ENCODE results near the gene RHBDL1. TPM values are rescaled to one million over a fixed set of nuclear protein-coding genes. Genes with fewer than 3 reads are reported as not detected.
A peak's percentile ranks its signal among the peaks of the same experiment; 100 is the strongest.

RHBDL1 gene
- total RNA-seq, 1 experiment from 2014 or later: 1.1 TPM

DNA sequence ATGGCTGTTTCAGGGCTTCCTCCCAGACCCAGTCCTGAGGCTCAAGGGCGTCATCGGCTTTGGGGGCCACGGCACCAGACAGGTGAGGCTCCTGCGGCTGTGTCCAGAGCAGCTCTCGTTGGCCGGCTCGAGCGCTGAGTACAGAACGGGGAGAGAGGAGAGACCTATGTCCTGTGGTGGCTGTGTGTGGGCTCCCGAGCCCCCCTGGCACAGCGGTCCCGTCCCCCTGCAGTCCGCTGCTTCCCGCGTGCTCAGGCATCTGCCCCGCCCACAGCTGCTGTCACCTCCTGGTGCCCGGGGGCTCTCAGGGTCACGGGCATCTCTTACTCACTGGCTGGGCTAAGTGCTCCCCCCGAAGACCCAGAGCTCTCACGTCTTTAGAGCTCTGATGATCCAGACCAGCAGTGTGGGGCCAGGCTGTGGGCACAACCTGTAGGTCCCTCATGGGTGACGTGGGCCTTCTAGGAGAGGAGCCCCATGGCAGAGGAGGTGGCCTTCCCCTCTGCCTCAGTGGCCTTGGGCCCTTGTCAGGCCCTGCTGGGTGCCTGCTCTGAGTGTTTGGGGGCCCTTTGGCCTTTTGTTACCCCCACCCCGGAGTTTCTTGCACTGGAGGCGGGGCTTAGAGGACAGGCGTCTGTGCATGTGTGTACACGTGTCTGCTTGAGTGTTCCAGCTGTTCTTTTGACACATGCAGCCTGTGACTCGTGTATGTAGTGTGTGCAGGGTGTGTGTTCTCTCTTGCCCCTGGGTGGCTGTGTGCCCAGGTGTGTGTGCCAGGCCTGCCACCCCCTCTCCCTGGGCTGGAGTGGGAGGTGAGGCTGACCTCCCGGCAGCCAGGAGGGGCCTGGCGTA, 22.8 kb upstream of the RHBDL1 start:
- DNase-seq (ENCODE audit: low read depth): no peak

DNA sequence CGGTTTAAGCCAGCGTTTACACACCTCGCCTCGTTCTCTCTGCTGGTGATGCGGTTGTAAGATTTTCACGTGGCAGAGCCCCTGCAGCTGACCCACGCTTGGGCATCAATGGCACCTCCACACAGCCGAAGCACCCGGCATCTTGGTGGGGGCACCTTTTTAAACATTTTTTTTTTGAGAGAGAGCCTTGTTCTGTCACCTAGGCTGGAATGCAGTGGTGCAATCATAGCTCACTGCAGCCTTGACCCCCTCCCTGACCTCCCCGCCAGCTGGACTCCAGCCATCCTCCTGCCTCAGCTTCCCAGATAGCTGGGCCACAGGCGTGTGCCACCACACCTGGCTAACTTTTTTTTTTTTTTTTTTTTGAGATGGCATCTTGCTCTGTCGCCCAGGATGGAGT, 21.4 kb upstream of the RHBDL1 start:
- DNase-seq (ENCODE audit: low read depth): no peak

DNA sequence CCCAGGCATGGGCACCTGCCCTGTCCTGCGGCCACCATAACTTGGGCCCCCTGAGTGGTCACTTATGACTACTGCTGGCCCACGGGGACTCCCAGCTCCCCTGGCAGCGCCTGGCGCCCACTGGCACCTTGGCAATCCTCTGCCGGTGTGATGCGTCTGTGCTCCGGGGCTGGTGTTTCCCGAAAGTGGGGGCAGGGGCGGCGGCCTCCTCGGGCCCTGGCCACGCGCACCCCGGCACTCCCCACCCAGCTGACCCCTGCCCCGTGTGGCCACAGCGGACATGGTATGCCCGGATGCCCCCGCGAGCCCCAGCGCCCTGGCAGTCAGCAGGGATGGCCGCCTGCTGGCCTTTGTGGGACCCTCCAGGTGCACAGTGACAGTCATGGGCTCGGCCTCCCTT, 18.0 kb upstream of the RHBDL1 start:
- DNase-seq (ENCODE audit: low read depth): no peak

DNA sequence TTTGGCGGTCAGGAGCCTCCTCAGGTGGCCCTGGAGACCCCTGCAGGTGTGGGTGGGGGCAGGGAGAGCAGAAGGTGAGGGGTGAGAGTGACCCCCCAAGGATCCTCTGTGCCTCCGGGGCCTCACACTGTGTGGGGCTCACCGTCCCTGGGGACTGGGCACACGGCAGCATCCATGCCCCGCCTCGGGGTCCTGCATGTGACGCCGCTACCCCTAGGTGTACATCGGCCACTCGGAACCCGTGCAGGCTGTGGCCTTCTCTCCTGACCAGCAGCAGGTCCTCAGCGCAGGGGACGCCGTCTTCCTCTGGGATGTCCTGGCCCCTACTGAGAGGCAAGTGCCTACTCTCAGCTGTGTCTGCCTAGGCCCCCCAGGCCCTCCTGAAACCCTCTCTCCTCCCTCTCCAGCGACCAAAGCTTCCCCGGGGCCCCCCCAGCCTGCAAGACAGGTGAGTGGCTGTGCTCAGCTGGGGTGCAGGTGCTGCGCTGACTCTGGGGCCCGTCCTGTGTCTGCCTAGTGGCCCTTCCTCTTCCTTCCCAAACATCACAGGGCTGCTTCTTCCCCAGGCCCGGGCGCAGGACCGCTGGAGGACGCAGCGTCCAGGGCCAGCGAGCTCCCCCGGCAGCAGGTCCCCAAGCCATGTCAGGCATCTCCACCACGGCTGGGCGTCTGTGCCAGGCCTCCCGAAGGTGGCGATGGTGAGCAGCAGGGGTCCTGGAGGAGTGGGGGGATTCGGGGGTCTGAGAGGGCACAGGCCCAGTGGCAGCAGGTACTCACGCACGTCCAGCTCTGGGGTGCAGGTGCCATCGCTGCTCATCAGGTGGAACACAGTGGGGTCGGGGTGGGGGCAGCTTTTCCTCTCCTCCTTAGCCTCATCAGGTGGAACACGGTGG, 16.5 kb upstream of the RHBDL1 start:
- no peak for DNase-seq (ENCODE audit: low read depth)

DNA sequence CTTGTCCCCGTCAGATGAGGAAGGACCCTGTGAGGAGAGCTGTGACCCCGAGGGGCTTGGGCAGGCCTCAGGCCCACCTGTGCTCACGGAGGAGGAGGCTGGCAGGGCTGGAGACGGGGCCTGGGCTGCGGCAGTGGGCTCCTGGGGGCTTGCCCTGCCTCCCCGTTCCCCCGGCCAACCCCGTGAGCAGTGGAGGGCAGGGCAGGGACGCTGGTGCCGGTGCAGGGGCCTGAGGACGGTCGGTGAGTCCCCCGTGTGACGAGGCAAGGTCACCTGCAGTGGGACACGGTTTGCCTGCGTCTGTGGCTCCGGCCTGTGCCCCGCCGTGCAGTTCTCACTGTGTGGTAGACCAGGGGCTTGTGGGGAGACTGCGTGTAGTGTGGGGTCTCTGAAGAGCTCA, 15.9 kb upstream of the RHBDL1 start:
- DNase-seq (ENCODE audit: low read depth): no peak

DNA sequence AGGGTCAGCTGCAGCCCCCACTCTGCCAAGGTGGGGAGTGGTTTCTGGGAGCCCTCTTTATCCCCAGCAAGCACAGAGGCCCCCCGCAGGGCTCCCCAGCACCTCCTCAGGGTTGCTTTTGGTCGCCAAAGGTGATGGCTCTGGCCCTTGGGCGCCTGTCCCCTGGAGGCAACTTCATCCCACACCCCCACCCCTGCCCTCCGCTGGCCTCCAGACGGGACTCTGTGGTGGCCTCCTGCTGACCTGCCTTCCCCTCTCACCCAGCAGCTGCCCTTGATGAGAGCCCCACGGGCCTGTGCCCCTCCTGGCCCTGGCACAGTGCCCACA, 15.4 kb upstream of the RHBDL1 start:
- no peak for DNase-seq (ENCODE audit: low read depth)

DNA sequence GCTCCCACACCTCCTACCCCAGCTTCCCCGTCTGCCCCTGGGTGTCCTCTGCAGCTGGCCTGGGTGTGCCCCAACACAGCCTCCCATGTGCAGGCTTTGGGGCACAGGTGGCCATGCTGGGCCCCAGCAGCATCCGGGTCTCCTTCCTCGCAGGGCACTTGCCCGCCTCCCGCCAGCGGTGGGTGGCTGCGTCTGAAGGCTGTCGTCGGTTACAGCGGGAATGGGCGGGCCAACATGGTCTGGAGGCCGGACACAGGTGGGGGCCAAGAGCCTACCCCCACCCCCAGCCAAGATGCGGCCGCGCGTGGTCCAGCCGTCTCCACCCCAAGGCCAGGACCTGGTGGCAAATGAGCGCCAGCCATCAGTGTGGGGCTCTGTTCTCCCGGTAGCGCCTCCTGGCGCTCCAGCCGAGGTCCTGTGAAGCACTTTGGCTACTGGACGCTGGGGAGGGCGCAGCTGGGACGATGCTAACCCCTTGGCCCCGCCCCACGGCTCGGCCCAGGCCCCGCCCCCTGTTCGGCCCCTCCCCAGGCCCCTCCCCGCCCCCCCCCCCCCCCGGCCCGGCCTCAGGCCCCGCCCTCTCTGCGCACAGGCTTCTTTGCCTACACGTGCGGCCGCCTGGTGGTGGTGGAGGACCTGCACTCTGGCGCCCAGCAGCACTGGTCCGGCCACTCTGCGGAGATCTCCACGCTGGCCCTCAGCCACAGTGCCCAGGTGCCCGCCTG, 14.8 kb upstream of the RHBDL1 start:
- DNase-seq (ENCODE audit: low read depth): no peak

DNA sequence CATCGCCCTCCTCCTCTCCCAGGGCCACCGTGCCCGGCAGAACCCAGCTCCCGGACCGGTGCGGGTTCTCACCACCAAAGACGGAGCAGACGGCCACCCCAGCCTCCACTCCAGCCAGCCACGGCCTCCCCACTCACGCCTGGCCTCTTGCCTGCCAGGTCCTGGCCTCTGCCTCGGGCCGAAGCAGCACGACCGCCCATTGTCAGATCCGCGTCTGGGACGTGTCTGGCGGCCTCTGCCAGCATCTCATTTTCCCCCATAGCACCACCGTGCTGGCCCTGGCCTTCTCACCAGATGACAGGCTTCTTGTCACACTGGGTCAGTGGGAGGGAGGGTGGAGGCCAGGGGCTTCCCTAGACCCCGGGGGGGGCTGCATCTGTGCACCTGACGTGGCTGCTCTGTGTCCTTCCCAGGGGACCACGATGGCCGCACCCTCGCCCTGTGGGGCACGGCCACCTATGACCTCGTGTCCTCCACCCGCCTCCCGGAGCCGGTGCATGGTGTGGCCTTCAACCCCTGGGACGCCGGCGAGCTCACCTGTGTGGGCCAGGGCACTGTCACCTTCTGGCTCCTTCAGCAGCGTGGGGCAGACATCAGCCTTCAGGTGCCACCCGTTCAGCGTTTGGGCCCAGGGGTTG, 14.2 kb upstream of the RHBDL1 start:
- DNase-seq (ENCODE audit: low read depth): no peak

DNA sequence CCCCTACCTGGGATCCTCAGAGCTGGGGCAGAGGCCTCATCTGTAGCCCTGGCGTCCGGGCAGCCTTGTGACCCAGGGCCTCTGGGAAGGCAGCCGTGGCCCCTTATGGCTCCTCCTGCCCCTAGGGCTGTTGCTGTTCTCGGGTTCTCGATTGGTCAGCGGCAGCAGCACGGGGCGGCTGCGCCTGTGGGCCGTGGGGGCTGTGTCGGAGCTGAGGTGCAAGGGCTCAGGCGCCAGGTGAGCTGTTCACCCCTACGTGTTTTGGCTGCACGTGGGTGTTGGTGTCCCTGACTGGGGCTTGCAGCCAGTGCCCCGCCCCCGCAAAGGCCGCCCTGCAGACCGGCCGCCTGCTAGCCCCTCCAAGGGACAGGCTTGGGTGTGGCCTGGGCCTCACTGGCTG, 13.4 kb upstream of the RHBDL1 start:
- no peak for DNase-seq (ENCODE audit: low read depth)

DNA sequence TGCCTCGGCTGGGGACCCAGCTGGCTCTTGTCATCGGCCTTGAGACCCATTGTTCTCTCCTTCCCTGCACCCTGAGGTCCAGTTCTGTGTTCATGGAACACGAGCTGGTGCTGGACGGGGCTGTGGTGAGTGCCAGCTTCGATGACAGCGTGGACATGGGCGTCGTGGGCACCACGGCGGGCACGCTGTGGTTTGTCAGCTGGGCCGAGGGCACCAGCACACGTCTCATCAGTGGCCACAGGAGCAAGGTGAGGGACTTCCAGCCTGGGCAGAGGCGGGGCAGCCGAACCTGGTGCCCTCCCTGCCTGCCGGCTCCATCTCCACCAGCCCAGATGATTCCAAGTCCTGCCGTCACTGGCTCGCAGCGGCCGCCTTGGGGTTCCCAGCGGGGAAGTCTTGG, 12.9 kb upstream of the RHBDL1 start:
- DNase-seq (ENCODE audit: low read depth): no peak

DNA sequence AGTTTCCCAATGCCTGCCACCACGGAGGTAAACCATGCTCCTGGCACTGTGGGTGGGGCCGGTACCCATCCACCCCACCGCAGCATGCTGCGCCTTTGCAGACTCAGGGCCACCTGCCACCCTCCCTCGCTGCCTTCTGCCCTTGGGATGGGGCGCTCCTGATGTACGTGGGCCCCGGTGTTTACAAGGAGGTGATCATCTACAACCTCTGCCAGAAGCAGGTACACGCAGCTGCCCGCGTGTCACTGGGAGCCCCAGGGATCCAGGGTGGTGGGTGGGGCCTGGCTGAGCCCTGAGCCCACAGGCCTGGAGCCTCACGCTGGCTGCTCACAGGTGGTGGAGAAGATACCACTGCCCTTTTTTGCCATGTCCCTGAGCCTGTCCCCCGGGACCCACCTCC, 8.9 kb upstream of the RHBDL1 start:
- DNase-seq (ENCODE audit: low read depth): no peak

DNA sequence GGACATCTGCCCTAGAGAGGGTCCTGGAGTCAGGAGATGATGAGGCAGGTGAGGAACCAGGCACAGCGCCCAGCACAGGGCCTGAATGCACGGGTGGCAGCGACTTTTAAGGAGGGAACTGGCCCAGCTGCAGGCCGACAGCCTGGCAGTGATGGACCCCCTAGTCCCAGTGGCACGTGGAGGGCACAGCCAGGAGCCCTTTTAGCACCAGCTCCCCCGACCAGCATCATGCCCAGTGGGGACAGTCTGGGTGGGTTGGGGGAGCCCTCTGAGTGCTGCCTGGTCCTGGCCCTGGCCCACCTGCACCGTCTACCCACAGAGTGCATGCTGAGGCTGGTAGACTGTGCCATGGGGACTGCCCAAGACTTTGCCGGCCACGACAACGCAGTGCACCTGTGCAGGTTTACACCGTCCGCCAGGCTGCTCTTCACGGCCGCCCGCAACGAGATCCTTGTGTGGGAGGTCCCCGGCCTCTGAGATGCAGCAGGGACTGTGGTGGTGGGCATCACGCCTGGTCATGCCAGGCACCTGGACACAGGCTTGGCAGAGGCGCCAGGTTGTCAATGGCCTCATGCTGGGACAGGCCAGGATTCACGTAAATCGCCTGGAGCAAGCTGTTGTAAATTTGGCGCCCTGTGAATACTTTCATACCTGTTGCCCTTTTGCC, 8.2 kb upstream of the RHBDL1 start:
- DNase-seq (ENCODE audit: low read depth): no peak

DNA sequence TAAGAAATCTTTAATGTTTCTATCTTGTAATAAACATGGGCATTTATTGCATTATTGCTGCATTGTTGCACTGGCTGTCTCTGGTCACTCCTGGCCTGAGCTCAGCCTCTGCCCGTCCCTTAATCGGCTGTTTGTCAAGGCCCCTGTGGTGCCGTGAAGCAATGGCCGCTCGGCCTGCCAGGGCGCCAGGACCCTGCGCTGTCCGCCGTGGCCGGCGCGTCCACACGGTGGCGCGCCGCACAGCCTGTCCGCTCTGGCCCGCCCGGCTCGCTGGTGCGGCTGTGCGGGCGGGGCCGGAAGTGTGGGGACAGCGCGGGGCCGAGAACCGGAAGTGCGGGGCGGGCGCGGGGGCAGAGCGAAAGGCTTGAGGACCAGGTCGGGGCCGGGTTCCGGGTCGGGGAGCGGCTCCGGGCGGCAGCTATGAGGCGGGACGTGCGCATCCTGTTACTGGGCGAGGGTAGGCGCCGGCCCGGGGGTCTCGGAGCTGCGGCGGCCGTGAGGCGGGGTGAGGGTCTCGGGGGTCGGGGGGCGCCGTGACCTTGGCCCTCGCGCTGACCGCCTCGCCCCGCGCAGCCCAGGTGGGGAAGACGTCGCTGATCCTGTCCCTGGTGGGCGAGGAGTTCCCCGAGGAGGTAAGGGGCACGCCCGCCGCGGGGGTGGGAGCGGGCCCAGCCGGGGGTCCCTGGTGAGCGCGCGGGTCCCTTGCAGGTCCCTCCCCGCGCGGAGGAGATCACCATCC, 7.5 kb upstream of the RHBDL1 start, which contains the start of gene RHOT2:
TSS of gene RHOT2 (plus strand) at position 353 of the 739 bp plus-strand sequence. CDS start at position 421, 68 bp downstream.
- DNase-seq (ENCODE audit: low read depth): peak; percentile 81

DNA sequence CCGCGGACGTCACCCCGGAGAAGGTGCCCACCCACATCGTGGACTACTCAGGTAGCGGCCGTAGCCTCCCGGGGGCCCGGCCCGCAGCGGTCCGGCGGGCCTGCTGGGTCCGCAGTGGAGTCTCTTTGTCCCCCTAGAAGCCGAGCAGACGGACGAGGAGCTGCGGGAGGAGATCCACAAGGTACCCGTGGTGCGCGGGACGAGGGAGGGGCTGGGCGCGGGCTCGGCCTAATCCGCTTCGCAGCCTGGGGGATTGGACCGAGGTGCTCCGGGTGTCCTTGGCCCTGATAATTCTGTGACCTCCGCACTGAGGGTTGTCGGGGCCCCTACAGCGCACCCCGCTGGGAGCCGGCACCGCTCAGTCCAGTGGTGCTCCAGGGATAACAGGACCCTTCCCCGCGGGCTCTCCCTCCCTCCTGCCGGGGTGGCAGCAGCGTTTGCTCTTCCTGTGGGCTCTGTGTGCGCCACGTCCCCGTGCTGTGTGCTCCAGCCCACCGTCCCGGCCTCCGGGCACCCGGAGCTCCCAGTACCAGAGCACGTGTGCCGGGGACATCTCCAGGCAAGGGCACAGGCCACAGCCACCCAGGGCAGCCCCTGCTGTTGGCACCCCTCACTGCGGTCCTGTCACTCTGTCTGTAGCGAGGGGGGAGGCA, 6.8 kb upstream of the RHBDL1 start:
- no peak for DNase-seq (ENCODE audit: low read depth)

DNA sequence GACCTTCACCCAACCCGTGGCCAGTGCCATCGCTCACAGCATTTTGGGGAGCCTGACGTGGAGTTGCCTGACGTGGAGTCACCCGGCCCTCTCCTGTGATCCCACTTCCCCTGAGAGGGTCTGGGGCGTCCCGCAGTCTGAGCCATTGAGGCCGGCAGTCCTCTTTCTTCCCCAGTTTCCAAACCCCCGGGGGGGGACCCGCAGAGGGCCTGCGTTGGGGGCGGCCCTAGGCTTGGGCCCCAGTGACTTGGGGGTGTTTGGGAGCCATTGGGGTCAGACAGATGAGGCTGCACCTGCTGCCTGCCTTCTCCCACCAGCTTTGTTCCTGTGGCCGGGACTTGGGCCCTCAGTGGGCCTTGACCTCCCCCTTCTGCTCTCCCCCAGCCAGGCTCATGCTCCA, 5.8 kb upstream of the RHBDL1 start:
- DNase-seq (ENCODE audit: low read depth): no peak

DNA sequence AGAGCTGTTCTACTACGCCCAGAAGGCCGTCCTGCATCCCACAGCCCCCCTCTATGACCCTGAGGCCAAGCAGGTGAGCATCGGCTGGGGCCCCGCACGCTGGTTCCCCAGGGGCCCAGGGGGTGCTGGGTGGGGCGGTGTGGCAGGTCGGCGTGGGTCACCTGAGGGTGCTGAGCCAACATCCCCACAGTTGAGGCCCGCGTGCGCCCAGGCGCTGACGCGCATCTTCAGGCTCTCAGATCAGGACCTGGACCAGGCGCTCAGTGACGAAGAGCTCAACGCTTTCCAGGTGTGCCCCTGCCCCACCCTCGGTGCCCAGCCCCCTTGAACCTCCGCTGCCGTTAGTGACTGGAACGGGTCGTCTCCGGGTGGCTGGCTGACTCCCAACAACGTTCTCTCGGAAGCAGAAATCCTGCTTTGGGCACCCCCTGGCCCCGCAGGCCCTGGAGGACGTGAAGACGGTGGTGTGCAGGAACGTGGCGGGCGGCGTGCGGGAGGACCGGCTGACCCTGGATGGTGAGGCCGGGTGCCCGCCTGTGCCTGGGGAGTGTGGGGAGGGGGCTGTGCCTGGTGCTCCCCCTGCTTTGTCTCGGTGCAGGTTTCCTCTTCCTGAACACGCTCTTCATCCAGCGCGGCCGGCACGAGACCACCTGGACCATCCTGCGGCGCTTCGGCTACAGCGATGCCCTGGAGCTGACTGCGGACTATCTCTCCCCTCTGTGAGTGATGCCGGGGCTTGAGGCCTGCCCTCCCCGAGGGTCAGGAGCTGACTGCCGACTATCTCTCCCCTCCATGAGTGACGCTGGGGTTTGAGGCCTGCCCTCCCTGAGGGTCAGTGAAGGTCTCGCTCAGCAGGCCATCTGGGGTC, 4.8 kb upstream of the RHBDL1 start:
- DNase-seq (ENCODE audit: low read depth): no peak

DNA sequence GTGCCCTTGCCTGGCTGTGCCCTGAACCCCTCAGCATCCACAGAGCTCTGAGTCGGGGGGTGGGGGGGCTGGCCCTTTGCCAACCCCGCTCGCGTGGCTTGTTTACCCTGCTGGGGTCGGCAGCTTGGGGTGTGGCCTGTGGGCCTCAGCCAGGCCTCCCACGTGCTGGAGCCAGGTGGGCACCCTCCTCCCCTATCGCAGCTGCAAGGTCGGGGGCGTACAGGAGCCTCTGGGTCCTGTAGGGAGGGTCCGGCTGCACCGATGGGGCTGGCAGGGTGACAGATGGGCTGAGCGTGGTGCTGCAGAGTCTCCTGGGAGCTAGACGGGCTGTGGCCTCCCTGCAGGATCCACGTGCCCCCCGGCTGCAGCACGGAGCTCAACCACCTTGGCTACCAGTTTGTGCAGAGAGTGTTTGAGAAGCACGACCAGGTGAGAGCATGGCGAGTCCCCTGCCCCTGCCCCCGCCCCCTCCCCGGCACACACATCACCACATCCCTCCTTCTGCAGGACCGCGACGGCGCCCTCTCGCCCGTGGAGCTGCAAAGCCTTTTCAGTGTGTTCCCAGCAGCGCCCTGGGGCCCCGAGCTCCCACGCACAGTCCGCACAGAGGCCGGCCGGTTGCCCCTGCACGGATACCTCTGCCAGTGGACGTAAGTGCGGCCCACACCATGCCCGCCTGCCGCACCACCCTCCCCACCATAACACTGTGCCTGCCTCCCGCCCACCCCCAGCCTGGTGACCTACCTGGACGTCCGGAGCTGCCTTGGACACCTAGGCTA, 3.9 kb upstream of the RHBDL1 start:
- no peak for DNase-seq (ENCODE audit: low read depth)

DNA sequence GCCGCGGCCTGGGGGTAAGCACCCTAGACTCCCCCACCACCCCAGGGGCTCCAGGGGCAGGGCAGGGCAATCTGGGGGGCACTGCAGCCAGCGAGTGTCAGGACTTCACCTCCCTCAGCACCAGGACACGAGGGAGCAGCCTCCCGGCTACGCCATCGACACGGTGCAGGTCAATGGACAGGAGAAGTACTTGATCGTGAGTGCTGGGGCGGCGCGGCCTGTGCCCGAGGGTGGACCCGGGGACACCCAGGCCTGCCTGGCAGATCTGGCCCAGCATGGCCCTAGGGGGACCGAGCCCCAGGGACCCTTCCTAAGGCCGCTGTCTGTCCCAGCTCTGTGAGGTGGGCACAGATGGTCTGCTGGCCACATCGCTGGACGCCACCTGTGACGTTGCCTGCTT, 3.1 kb upstream of the RHBDL1 start:
- no peak for DNase-seq (ENCODE audit: low read depth)

Data from HT1080 (cell line).